ENCODE results near the gene PRKCB.
"Not testable (repeated sequence)": the region's sequence is repeated elsewhere in the genome, so short reads cannot be mapped to it uniquely, and the experiment has no call there.

The PRKCB gene

GRCh38 chr16:24013054-24013636, 177.4 kb downstream of the PRKCB start:
- DNase-seq: no peak

DNA sequence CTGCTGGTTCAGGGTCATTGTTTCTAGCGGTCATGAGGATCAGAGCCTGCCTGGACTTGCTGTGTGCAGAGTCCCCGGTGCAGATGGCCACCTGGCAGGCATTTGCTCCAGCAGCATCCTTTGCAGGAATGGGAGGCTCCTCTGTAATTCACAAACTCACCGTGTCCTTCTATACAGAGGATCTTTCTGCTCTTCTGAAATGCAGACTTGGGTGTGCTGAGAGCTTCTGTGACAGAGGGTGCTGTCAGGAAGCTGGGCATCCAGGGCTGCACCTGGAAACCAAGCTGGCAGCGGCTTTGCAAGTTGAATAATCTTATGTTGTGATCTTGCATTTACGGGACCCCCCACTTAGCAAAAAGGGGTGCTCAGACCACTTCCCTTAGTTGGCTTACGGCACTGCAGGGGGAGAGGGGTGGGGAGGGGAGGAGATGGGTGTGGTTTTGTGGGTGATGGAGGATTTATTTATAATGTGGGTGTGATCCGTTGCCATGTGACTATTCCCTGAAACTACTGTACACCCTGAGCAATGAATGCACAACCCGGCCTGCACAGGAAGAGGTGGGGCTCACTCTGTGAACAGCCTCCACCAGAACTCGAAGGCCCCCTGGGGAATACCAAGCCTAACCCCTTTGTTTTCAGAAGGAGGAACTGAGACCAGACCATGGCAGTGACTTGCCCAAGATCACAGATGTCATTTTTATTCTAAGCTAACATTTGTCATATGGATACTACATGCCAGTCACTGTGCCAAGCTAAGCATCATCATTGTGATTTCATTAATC, 178.3 kb downstream of the PRKCB start:
- peak; percentile 5 for DNase-seq

- DNase-seq: not testable (repeated sequence)
These were observed 179.2 kb downstream of the PRKCB start for GRCh38 chr16:24014955-24015354.

DNA sequence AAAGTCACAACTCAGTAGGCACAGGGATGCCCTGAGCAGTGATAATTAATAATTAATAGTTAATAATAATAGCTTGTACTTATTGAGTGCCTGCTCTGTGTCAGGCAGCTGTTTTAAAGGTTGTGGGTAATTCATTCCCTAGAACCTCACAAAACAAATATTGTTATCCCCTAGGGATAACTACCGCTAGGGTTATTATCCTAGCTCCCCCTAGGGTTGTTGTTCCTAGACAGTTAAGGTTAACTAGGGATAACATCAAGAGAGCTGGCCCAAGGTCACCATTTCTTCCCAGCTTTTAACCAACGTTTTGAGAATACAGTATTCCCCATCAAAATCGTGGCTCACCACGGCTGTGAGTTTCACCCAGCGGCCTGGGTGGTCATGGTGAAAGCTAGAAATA, 180.1 kb downstream of the PRKCB start:
- no peak for DNase-seq

DNA sequence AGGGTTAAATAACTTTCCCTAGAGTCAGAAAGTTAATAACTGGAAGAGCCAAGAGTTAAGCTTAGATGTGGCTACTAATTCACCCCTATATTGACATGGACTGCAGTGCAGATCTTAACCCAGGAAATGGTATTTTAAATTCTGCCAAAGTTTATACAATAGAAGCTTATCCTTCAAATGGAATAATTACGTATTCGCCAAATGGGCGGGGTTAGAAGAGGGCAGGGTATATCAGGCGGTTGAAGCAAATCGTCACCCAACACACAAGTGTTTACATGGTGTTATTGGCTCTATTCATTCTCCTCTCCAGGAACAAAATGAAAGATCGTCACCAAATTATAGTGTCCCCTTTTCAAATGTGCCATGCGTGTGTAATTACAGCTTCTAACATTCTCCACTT, 182.7 kb downstream of the PRKCB start:
- no peak for DNase-seq

DNA sequence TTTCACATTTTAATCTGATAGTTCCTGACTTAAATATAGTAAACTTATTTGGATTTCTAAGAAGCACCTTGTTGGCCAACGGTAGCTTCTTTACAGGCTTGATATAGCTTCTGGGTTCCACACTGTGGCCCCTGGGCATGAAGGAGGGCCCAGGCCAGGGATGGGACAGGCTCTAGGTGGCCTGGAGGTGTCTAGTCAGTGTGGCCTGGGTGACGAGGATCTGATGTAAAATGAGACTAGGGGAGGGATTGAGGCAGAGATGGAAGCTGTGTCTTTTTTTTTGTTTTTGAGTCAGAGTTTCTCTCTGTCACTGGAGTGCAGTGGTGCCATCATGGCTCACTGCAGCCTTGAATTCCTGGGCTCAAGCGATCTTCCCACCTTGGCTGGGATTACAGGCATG, 187.0 kb downstream of the PRKCB start:
- DNase-seq: no peak

- DNase-seq: no peak
These were observed 187.8 kb downstream of the PRKCB start for GRCh38 chr16:24023621-24024020.

GRCh38 chr16:24024971-24025370, 189.2 kb downstream of the PRKCB start:
- DNase-seq: no peak

DNA sequence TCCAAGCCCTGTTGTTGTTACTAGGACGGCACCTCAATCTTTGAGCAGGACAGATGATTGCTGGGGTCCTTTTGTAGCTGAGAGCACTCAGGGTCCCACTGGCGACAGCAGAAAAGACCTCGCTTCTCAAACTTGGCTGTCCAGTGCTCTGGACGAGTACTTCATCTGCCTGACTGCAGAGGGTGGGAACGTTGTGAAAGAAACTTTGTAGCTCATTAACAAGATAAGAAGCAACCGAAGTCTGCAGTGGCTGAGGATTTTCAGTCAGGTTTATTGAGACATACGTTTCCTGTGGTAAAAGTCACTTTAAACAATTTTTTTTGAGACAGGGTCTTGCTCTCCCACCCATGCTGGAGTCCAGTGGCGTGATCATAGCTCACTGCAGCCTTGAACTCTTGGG, 191.7 kb downstream of the PRKCB start:
- DNase-seq: no peak

GRCh38 chr16:24029841-24030240, 194.1 kb downstream of the PRKCB start:
- not testable (repeated sequence) for DNase-seq

- no peak for DNase-seq
These were observed 199.5 kb downstream of the PRKCB start for GRCh38 chr16:24035127-24035842.

DNA sequence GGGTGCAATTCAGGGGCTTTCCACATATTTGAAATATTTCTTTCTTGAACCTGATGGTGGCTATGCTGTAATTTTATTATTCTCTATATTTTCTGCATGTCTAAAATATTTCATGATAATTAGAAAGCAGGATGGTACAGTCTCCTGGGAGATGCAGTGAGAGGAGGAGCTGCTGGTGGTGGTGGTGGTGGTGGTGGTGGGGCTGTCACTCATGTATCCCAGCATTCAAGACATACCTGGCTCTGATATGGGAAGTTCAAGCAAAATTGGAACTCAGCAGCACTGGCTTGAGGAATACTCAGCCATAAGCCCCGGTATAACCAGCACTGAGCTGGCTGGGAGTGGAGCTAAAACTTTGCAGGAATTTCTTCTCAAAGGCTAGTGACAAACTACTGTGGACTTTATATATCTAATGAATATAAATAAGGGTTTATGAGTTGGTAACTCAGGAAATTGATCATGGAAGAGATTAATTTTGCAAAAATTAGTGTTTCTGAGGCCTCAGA, 200.3 kb downstream of the PRKCB start:
- no peak for DNase-seq

- DNase-seq: peak; percentile 54
These were observed 200.8 kb downstream of the PRKCB start for GRCh38 chr16:24036614-24037013.

DNA sequence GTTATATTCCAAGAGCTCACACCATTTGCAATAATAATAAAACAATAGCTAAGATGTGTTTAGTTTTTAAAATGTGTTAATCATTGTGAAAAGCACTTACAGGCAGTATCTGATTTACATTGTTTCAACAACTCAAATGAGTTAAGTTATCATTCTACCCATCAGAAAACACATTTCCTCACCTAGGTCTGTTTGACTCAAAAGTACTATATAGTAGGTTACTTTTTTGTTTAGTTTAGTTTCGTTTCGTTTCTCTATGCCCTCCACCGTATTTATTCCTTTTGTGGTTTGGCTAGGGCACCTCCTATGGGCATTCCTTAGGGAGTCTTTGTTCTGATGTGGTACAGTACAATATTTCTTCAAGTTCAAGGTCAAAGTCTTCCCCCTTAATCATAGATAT, 201.6 kb downstream of the PRKCB start:
- no peak for DNase-seq

DNA sequence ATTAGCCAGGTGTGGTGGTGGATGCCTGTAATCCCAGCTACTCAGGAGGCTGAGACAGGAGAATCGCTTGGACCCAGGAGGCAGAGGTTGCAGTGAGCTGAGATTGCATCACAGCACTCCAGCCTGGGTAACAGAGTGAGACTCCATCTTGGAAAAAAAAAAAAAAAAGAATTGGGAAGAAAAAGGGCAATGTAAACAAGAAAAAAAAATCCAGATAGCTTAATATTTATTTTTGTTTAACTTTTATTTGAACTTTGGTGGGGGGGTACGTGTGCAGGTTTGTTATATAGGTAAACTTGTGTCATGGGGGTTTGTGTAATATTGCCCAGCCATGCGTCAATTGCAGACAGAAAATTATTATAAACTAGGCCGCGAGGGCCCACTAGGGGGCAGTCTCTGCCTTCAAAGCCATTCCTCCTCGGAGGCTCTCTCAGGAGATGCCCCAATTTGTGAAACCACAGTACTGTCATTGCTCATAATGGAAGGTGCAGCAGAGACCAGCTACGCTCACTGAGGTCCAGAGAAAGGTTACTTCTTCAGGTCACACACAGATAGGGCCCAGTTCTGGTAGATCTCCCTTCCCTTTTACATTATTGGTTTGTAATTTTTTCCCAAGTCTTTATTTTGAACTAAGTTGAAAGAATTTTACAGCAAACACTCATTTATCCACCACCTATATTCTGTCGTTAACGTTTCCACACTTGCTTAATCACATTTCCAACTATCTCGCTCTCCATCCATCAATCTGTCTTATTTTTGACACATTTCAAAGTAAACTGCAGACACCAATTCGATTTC, 206.2 kb downstream of the PRKCB start:
- peak; percentile 42 for DNase-seq

DNA sequence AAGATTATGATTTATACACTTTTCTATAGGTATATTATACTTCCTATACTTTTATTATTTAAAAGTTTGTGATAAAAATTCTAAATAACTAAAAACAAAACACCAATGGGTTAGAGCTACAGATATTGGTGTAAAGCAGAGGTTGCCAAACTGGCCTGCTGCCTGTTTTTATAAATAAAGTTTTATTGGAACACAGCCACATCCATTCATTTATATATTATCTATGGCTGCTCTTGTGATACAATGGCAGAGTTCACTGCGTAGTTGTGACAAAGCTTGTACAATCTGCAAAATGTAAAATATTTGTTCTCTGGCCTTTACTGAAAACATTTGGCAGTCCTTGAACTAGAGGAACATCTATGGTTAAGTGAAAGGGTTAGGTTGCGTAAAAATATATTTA, 208.7 kb downstream of the PRKCB start:
- DNase-seq: no peak

- peak; percentile 57 for DNase-seq
These were observed 209.9 kb downstream of the PRKCB start for GRCh38 chr16:24045641-24046040.

GRCh38 chr16:24046442-24046841, 210.7 kb downstream of the PRKCB start:
- DNase-seq: no peak

GRCh38 chr16:24049113-24049512, 213.3 kb downstream of the PRKCB start:
- no peak for DNase-seq

DNA sequence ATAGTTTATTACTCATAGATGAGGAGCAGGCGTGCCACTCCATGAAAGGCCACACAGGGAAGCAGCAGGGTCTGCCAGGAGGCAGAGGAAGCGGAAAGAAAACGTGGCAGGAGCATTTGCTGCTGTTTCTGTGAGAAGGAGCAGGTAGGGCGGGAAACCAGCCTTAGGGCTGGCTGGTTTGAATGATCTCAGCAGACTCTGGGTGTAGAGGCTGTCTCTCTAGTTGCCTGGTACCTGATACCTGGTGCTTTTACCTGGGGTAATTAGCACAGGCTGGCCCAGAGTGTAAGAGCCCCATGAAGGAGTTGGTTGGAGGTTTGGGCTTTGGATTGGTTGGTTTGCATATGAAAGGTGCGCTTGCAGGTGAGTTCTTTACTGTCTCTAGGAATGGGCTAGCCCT, 215.3 kb downstream of the PRKCB start:
- DNase-seq: no peak

- no peak for DNase-seq
These were observed 216.7 kb downstream of the PRKCB start for GRCh38 chr16:24052329-24053098.
